Mesenchymal stem cell (in vitro differentiated cells and primary cell): ENCODE data around the gene OGA.

Experiments used
- DNase-seq: peaks from one replicate; pipeline ENCODE4 v3.0.0-alpha.2; 2013
- H2AFZ ChIP-seq: one replicate; pipeline ENCODE4 v1.6.1; 2013; ENCODE audit warnings: low read depth, mild to moderate bottlenecking, control low read depth, inconsistent platforms, low read length, moderate library complexity
- H2AK5ac ChIP-seq: 2 replicates; pipeline ENCODE4 v1.6.1; 2013; ENCODE audit warnings: low read length, moderate library complexity, mild to moderate bottlenecking, inconsistent platforms; ENCODE audit not compliant: severe bottlenecking
- H2BK120ac ChIP-seq: one replicate; pipeline ENCODE4 v1.6.1; 2013; ENCODE audit warnings: low read depth, mild to moderate bottlenecking, inconsistent platforms, low read length, moderate library complexity
- H2BK12ac ChIP-seq, 2 experiments: one replicate each; pipeline ENCODE4 v1.6.1; 2013; ENCODE audit warnings: inconsistent platforms in 2 of 2, low read length in 2 of 2, mild to moderate bottlenecking in 2 of 2, moderate library complexity in 2 of 2, control low read depth in 1 of 2
- H2BK15ac ChIP-seq: one replicate; pipeline ENCODE4 v1.6.1; 2013; ENCODE audit warnings: mild to moderate bottlenecking, low read depth, inconsistent platforms; ENCODE audit not compliant: poor library complexity, severe bottlenecking
- H2BK5ac ChIP-seq: 2 replicates; pipeline ENCODE4 v1.6.1; 2013; ENCODE audit warnings: low read depth, mild to moderate bottlenecking, low read length, control low read depth, inconsistent platforms; ENCODE audit not compliant: poor library complexity, severe bottlenecking
- H3K14ac ChIP-seq, 2 experiments: one replicate each; pipeline ENCODE4 v1.6.1; 2013; ENCODE audit warnings: inconsistent platforms in 2 of 2, low read length in 2 of 2, control low read depth in 1 of 2, mild to moderate bottlenecking in 1 of 2, moderate library complexity in 1 of 2
- H3K18ac ChIP-seq, 2 experiments: one replicate each; pipeline ENCODE4 v1.6.1; 2013; ENCODE audit warnings: inconsistent platforms in 2 of 2, low read length in 2 of 2, control low read depth in 1 of 2, low read depth in 1 of 2, mild to moderate bottlenecking in 1 of 2
- H3K23ac ChIP-seq, 2 experiments: one replicate each; pipeline ENCODE4 v1.6.1; 2013; ENCODE audit warnings: inconsistent platforms in 2 of 2, low read length in 2 of 2, mild to moderate bottlenecking in 2 of 2, moderate library complexity in 2 of 2, control low read depth in 1 of 2
- H3K27ac ChIP-seq: 2 replicates; pipeline ENCODE4 v1.5.1; 2013; ENCODE audit warnings: mild to moderate bottlenecking, moderate library complexity, low read length, control low read depth, inconsistent platforms; ENCODE audit not compliant: poor library complexity, severe bottlenecking
- H3K27me3 ChIP-seq, 2 experiments: 2 replicates each; pipeline versions ENCODE4 v1.6.1 to v1.7.0; 2013; ENCODE audit warnings: low read length in 2 of 2, mild to moderate bottlenecking in 2 of 2, moderate library complexity in 2 of 2, control low read depth in 1 of 2, inconsistent platforms in 1 of 2; ENCODE audit not compliant: control insufficient read depth in 1 of 2, insufficient read depth in 1 of 2
- H3K36me3 ChIP-seq, 2 experiments: 2 replicates each; pipeline versions ENCODE4 v1.6.1 to v1.7.0; 2013; ENCODE audit warnings: low read length in 2 of 2, control low read depth in 1 of 2, inconsistent platforms in 1 of 2, low read depth in 1 of 2, mild to moderate bottlenecking in 1 of 2; ENCODE audit not compliant: insufficient read depth in 2 of 2, control insufficient read depth in 1 of 2
- H3K4ac ChIP-seq, 2 experiments: one replicate each; pipeline ENCODE4 v1.6.1; 2013; ENCODE audit warnings: inconsistent platforms in 2 of 2, low read length in 2 of 2, mild to moderate bottlenecking in 2 of 2, moderate library complexity in 2 of 2, control low read depth in 1 of 2, low read depth in 1 of 2
- H3K4me1 ChIP-seq: 2 replicates; pipeline ENCODE4 v1.6.1; 2013; ENCODE audit warnings: low read depth, low read length, control low read depth; ENCODE audit not compliant: control insufficient read depth, insufficient read depth
- H3K4me2 ChIP-seq: 2 replicates; pipeline ENCODE4 v1.6.1; 2013; ENCODE audit warnings: low read length, mild to moderate bottlenecking, inconsistent platforms; ENCODE audit not compliant: poor library complexity, severe bottlenecking
- H3K4me3 ChIP-seq, 2 experiments: 2 replicates each; pipeline versions ENCODE4 v1.5.1 to v1.7.0; 2013; ENCODE audit warnings: low read length in 2 of 2, mild to moderate bottlenecking in 2 of 2, control low read depth in 1 of 2, low read depth in 1 of 2; ENCODE audit not compliant: insufficient read depth in 1 of 2
- H3K79me1 ChIP-seq: replicated peaks from 2 replicates; pipeline ENCODE4 v1.6.1; 2013; ENCODE audit warnings: mild to moderate bottlenecking, control low read depth, low read length, inconsistent platforms; ENCODE audit not compliant: poor library complexity, severe bottlenecking
- H3K9ac ChIP-seq: 2 replicates; pipeline ENCODE4 v1.7.0; 2013; ENCODE audit warnings: mild to moderate bottlenecking, low read length, moderate library complexity
- H3K9me3 ChIP-seq: 2 replicates; pipeline ENCODE4 v1.7.0; 2013; ENCODE audit warnings: mild to moderate bottlenecking, low read length; ENCODE audit not compliant: control insufficient read depth
- H4K8ac ChIP-seq: one replicate; pipeline ENCODE4 v1.6.1; 2013; ENCODE audit warnings: inconsistent platforms, mild to moderate bottlenecking, low read length, moderate library complexity
- H4K91ac ChIP-seq: one replicate; pipeline ENCODE4 v1.6.1; 2013; ENCODE audit warnings: mild to moderate bottlenecking, low read length, inconsistent platforms
- WGBS: methylation state at CpG from one replicate; pipeline ENCODE4 v1.1.7; 2013; ENCODE audit warnings: mixed read lengths; 5-methylcytosine and 5-hydroxymethylcytosine counted together

The OGA gene

GRCh38 chr10:101775273-101776160 lies 42.7 kb downstream of the OGA start, which contains the start of gene FGF8:
TSS of gene FGF8 (minus strand) at chr10:101776114. CDS start at chr10:101775900, 214 bp downstream.
- Histone ChIP-seq H4K8ac (no peak within 1 kb of the TSS), H3K27ac (no peak within 1 kb of the TSS), H3K36me3 (peaks cover 0 to 16% of the 10 kb centered on the region in 2 experiments), H3K4me3 (peak within 1 kb of the TSS in 1 of 2 experiments; percentile 30), H2BK5ac (no peak within 1 kb of the TSS), H3K27me3 (peaks cover 71 to 79% of the 10 kb centered on the region in 2 experiments), H2BK15ac (no peak within 1 kb of the TSS), H3K9me3 (no peaks in the 10 kb centered on the region), H3K9ac (no peak within 1 kb of the TSS), H4K91ac (no peak within 1 kb of the TSS), H2AK5ac (no peak within 1 kb of the TSS), H3K79me1 (peaks cover 4% of the 10 kb centered on the region), H3K4me2 (peak within 1 kb of the TSS; percentile 87), H3K4me1 (peaks cover 33% of the 10 kb centered on the region), H3K4ac (no peak within 1 kb of the TSS), H2AFZ (no peak within 1 kb of the TSS), H3K23ac (no peak within 1 kb of the TSS), H2BK120ac (no peak within 1 kb of the TSS), H2BK12ac (no peak within 1 kb of the TSS), H3K14ac (no peak within 1 kb of the TSS), H3K18ac (no peak within 1 kb of the TSS)
- WGBS, result 2% methylated on average over 33 of the region's 98 CpGs
- DNase-seq, result no peak

DNA sequence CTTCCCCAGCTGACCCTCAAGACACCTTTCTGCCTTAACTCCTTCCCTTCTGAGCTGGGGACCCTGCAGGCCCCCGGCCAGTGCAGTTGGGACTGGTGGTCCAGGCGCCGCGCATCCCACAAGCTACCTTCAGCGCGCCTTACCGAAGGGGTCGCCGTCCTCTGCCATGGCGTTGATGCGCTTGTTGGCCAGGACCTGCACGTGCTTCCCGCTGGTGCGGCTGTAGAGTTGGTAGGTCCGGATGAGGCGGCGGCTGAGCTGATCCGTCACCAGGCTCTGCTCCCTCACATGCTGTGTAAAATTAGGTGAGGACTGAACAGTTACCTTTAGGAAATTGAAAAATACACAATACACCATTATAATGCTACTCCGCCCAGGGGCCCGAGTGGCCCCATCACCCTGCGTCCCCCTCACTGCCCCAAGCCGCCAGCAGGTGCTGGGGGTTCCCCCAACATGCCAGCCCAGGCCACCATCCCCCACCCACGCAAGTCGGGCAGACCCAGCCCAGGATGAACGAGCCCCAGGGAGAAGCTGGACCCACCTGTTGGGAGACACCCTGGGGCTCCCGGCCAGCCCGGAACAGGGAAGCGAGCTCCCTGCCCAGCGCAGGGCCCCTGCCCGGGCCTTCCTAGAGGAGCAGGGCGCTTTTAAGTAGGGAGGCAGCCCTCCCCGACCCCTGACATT lies 43.5 kb downstream of the OGA start:
- Histone ChIP-seq H3K27me3 (peaks cover 71 to 86% of the 10 kb centered on the region in 2 experiments), H3K9ac (no peak overlapping the region), H3K14ac (peak overlapping the region in 1 of 2 experiments; percentile 11), H3K4me3 (no peak overlapping the region), H4K91ac (no peak overlapping the region), H3K27ac (no peak overlapping the region), H2AFZ (no peak overlapping the region), H3K18ac (no peak overlapping the region), H3K23ac (peak overlapping the region in 1 of 2 experiments; percentile 61), H3K36me3 (peaks cover 0 to 19% of the 10 kb centered on the region in 2 experiments), H2BK5ac (no peak overlapping the region), H3K4me1 (peaks cover 27% of the 10 kb centered on the region), H3K4ac (no peak overlapping the region), H3K4me2 (no peak overlapping the region), H2AK5ac (no peak overlapping the region), H4K8ac (no peak overlapping the region), H3K9me3 (no peaks in the 10 kb centered on the region), H2BK120ac (no peak overlapping the region), H2BK12ac (no peak overlapping the region), H2BK15ac (no peak overlapping the region), H3K79me1 (peaks cover 4% of the 10 kb centered on the region)
- DNase-seq, result no peak
- WGBS, result 19% methylated on average over 21 of the region's 32 CpGs

GRCh38 chr10:101773923-101774588 lies 44.2 kb downstream of the OGA start:
- no peak for DNase-seq
- no peak overlapping the region for H3K14ac ChIP-seq
- H2BK12ac ChIP-seq, result no peak overlapping the region
- no peak overlapping the region for H2BK15ac ChIP-seq
- no peak overlapping the region for H2BK120ac ChIP-seq
- H2BK5ac ChIP-seq, result no peak overlapping the region
- H2AFZ ChIP-seq, result no peak overlapping the region
- H3K9ac ChIP-seq, result no peak overlapping the region
- no peaks in the 10 kb centered on the region for H3K9me3 ChIP-seq
- H2AK5ac ChIP-seq, result no peak overlapping the region
- no peak overlapping the region for H3K18ac ChIP-seq
- H3K4me2 ChIP-seq, result no peak overlapping the region
- H3K36me3 ChIP-seq, result peaks cover 0 to 19% of the 10 kb centered on the region in 2 experiments
- H3K27ac ChIP-seq, result no peak overlapping the region
- H3K4me3 ChIP-seq, result no peak overlapping the region
- H3K4me1 ChIP-seq, result peaks cover 21% of the 10 kb centered on the region
- H3K27me3 ChIP-seq, result peaks cover 78 to 86% of the 10 kb centered on the region in 2 experiments
- WGBS, result 42% methylated on average over 9 of the region's 13 CpGs
- H4K91ac ChIP-seq, result no peak overlapping the region
- peak overlapping the region in 1 of 2 experiments; percentile 61 for H3K23ac ChIP-seq
- no peak overlapping the region for H4K8ac ChIP-seq
- H3K4ac ChIP-seq, result no peak overlapping the region
- H3K79me1 ChIP-seq, result no peaks in the 10 kb centered on the region
